Tibial artery (tissue), 4 donors: Measurements from ENCODE around the gene WFDC10B.

Experiments
- DNase-seq, 2 donors: peaks; one replicate each; pipeline ENCODE4 v3.0.0-alpha.2; 2019
- H3K27ac ChIP-seq, 2 donors: fragments of 200-600 bp; sonication (generic) in 1 of 2; 1 replicate in 1 of 2; 2 replicates in 1 of 2; pipeline ENCODE4 v1.5.1; 2018 to 2019; ENCODE audit warnings: mild to moderate bottlenecking in 1 of 2
- H3K27me3 ChIP-seq, 2 donors: fragments of 200-600 bp; sonication (generic) in 1 of 2; one replicate each; pipeline versions ENCODE4 v1.5.1 to v1.6.0; 2016 to 2019
- H3K36me3 ChIP-seq, 3 donors: fragments of 200-600 bp; sonication (generic) in 2 of 3; one replicate each; pipeline ENCODE4 v1.5.1; 2016 to 2019; ENCODE audit warnings: mild to moderate bottlenecking in 2 of 3
- H3K4me1 ChIP-seq, 4 donors: fragments of 200-600 bp; sonication (generic) in 2 of 4; 1 replicate in 3 of 4; 2 replicates in 1 of 4; pipeline ENCODE4 v1.5.1; 2016 to 2019
- H3K4me3 ChIP-seq, 2 donors: fragments of 200-600 bp; sonication (generic) in 1 of 2; 1 replicate in 1 of 2; 2 replicates in 1 of 2; pipeline ENCODE4 v1.5.1; 2018 to 2019; ENCODE audit warnings: mild to moderate bottlenecking in 2 of 2
- H3K9me3 ChIP-seq, 3 donors: fragments of 200-600 bp; sonication (generic) in 1 of 3; one replicate each; pipeline ENCODE4 v1.5.1; 2016 to 2019
- intact Hi-C: fragments of 100-400 bp; cut with DNase I; formaldehyde crosslinking; loops from one replicate; pipeline ENCODE4 v1.15.0; 2023; ENCODE audit warnings: low total_unique reads
- TF ChIP-seq, protein P1 (sequence below), 2 experiments: fragments of 200-600 bp in 1 of 2; fragments of 450-650 bp in 1 of 2; IDR thresholded peaks; one replicate each; pipeline ENCODE4 v1.5.1; 2017 to 2019; ENCODE audit warnings: antibody characterized with exemption in 2 of 2, mild to moderate bottlenecking in 1 of 2, moderate library complexity in 1 of 2

WFDC10B gene

DNA sequence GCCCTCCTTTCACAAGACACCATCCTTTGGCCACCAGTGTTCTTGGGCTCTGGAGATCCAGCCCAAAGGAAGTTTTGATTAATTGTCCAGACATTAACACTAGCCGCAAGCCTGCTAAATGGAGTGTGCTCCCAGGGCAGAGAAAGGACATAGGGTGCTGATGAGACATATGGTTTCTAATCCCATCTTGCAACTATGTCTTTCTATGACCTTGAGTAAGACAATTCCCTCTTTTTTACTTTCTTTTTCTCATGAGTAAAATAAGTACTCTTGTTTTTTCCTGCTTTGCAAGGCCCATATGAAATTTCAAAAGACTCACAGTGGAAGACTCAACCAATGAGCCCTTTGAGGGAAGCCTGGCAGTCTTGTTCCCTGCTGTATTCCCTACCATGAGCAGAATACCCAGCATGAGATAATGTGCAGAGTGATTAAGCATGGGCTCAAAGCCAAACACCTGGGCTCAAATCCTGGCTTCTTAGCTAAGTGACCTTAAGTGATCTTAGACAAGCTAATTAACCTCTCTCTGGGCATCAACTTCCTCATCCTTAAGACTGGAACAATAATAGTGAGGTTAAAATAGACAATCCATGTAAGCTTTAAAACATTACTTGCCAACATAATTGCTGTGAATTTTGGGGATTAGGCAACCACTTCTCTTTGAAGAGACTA is at the start of gene WFDC10B:
WFDC10B (minus strand) TSS at position 51 of the 669 bp plus-strand sequence. CDS start 19,027 bp downstream, outside the sequence.
- Histone ChIP-seq H3K27ac (no peak within 1 kb of the TSS), H3K27me3 (no peaks in the 10 kb centered on the region), H3K4me3 (no peak within 1 kb of the TSS), H3K9me3 (no peaks in the 10 kb centered on the region), H3K4me1 (no peaks in the 10 kb centered on the region), H3K36me3 (no peaks in the 10 kb centered on the region)
- TF ChIP-seq, protein P1, sequence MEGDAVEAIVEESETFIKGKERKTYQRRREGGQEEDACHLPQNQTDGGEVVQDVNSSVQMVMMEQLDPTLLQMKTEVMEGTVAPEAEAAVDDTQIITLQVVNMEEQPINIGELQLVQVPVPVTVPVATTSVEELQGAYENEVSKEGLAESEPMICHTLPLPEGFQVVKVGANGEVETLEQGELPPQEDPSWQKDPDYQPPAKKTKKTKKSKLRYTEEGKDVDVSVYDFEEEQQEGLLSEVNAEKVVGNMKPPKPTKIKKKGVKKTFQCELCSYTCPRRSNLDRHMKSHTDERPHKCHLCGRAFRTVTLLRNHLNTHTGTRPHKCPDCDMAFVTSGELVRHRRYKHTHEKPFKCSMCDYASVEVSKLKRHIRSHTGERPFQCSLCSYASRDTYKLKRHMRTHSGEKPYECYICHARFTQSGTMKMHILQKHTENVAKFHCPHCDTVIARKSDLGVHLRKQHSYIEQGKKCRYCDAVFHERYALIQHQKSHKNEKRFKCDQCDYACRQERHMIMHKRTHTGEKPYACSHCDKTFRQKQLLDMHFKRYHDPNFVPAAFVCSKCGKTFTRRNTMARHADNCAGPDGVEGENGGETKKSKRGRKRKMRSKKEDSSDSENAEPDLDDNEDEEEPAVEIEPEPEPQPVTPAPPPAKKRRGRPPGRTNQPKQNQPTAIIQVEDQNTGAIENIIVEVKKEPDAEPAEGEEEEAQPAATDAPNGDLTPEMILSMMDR (IDR thresholded peaks at IDR 0.05) = no peak
- no peak for DNase-seq
- intact Hi-C loops = no loop called here

GRCh38 chr20:45752746-45753145 is 47.9 kb upstream of the WFDC10B start:
- TF ChIP-seq, protein P1 (IDR thresholded peaks at IDR 0.05) = no peak
- H3K27me3 ChIP-seq = no peaks in the 10 kb centered on the region
- H3K9me3 ChIP-seq = no peaks in the 10 kb centered on the region
- no peak overlapping the region for H3K4me3 ChIP-seq
- H3K27ac ChIP-seq = no peak overlapping the region
- no peaks in the 10 kb centered on the region for H3K4me1 ChIP-seq
- no peaks in the 10 kb centered on the region for H3K36me3 ChIP-seq
- DNase-seq = no peak
- intact Hi-C loops = no loop called here

GRCh38 chr20:45751721-45752120 is 46.9 kb upstream of the WFDC10B start:
- Histone ChIP-seq H3K27ac (no peak overlapping the region), H3K4me3 (no peak overlapping the region), H3K27me3 (no peaks in the 10 kb centered on the region), H3K9me3 (no peaks in the 10 kb centered on the region), H3K4me1 (no peaks in the 10 kb centered on the region), H3K36me3 (no peaks in the 10 kb centered on the region)
- no peak for DNase-seq
- TF ChIP-seq, protein P1 (IDR thresholded peaks at IDR 0.05) = no peak
- intact Hi-C loops = no loop called here

GRCh38 chr20:45745015-45745414 is 40.2 kb upstream of the WFDC10B start:
- DNase-seq = no peak
- intact Hi-C loops = no loop called here

DNA sequence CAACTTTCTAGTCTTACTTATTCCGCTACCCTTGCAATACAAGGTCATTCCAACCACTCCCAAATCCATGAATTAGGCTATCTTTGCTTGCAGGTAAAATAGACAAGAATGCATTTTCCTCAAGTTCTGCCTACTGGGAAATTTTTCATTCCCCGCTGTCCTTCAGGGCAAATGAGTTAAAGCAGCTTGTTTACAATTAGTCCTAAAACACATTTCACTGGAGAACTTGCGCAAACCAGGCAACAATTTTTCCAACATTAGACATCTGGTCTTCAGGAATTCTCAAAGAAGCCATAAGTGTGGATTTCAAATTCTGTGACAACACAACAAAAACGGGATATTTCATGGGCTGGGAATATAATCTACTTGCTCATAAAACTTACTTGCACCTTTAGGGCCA is 37.8 kb upstream of the WFDC10B start:
- TF ChIP-seq, protein P1 (IDR thresholded peaks at IDR 0.05) = no peak
- intact Hi-C loops = no loop called here
- H3K9me3 ChIP-seq = no peaks in the 10 kb centered on the region
- H3K4me1 ChIP-seq = no peaks in the 10 kb centered on the region
- no peak overlapping the region for H3K4me3 ChIP-seq
- no peaks in the 10 kb centered on the region for H3K27me3 ChIP-seq
- DNase-seq = no peak
- H3K36me3 ChIP-seq = no peaks in the 10 kb centered on the region
- no peak overlapping the region for H3K27ac ChIP-seq

More at GRCh38 chr20:45745015-45745414, 40.2 kb upstream of the WFDC10B start:
- no peak overlapping the region for H3K4me3 ChIP-seq
- no peaks in the 10 kb centered on the region for H3K36me3 ChIP-seq
- H3K27ac ChIP-seq = no peak overlapping the region
- no peaks in the 10 kb centered on the region for H3K9me3 ChIP-seq
- TF ChIP-seq, protein P1 (IDR thresholded peaks at IDR 0.05) = no peak
- H3K4me1 ChIP-seq = no peaks in the 10 kb centered on the region
- H3K27me3 ChIP-seq = no peaks in the 10 kb centered on the region
